LNCaP clone FGC (cell line): ENCODE results near the gene MFSD6.

Experiments used
- DNase-seq: peaks from one replicate; pipeline ENCODE4 v3.0.0-alpha.2; 2011; ENCODE audit warnings: low read depth
- H3K4me3 ChIP-seq: 2 replicates; pipeline ENCODE4 v1.5.1; 2011; ENCODE audit warnings: mild to moderate bottlenecking, low read depth, low read length, control low read depth
- TF ChIP-seq, protein P1 (sequence below): IDR thresholded peaks from 2 replicates; pipeline ENCODE4 v1.5.1; 2012; ENCODE audit warnings: mild to moderate bottlenecking; ENCODE audit not compliant: control insufficient read depth, insufficient read depth; ENCODE audit errors: extremely low read depth

MFSD6 gene

DNA sequence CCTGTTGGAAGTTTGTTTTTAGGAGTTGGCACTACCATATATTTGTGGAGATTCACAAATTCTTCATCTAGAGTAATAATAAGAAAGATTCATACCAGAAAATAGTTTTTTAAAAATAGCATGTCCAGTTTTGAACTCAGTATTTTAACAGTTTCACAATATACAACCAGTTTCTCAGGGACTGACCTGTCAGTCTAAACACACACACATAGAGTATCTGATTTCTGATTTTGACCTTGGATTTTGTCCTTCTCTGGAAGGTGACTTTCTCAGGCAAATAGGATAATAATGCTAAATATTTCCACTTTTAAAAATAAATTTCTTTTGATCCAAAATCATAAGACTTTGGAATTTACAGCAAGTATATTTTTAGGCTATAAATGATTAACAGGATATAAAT lies 32.0 kb downstream of the MFSD6 start:
- no peak overlapping the region for H3K4me3 ChIP-seq
- DNase-seq = no peak
- TF ChIP-seq, protein P1, sequence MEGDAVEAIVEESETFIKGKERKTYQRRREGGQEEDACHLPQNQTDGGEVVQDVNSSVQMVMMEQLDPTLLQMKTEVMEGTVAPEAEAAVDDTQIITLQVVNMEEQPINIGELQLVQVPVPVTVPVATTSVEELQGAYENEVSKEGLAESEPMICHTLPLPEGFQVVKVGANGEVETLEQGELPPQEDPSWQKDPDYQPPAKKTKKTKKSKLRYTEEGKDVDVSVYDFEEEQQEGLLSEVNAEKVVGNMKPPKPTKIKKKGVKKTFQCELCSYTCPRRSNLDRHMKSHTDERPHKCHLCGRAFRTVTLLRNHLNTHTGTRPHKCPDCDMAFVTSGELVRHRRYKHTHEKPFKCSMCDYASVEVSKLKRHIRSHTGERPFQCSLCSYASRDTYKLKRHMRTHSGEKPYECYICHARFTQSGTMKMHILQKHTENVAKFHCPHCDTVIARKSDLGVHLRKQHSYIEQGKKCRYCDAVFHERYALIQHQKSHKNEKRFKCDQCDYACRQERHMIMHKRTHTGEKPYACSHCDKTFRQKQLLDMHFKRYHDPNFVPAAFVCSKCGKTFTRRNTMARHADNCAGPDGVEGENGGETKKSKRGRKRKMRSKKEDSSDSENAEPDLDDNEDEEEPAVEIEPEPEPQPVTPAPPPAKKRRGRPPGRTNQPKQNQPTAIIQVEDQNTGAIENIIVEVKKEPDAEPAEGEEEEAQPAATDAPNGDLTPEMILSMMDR = no peak

DNA sequence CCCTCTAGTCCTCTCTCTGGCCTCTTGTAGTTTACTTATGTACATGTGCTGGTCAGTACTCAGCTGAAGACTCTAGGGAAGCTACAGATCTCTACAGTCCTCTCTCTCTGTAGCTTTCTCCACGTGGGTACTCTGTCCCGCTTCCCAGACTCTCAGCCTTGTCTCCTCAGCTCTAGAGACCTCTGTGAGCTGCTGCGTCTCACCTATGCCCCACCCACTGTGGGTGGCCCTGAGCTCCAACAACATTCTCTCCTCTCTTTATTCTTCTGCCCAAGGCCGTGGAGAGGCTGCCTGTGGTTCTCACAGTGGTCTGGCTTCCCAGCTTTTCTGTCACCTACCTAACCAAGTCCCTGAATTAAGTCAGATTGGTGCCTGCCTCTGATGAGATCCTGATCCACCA lies 33.4 kb downstream of the MFSD6 start:
- no peak for DNase-seq
- TF ChIP-seq, protein P1 = no peak
- H3K4me3 ChIP-seq = no peak overlapping the region

DNA sequence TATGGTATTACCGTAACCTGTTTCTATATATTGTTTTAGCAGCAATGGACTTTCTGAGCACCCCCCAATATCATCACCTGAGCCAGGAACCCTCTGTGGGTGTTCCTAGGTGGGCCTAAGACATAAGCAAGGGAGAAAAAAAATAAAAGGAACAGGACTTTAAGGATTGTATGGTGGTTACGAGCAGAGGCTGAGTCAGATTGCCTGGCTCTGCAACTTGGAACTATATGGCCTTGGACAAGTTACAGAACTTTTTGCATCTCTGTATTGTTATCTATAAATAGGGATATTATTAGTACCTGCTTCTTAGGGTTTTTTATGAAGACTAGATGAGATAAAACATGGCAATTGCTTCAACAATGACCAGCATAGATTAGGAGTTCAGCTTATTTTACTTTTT lies 34.9 kb downstream of the MFSD6 start:
- no peak overlapping the region for H3K4me3 ChIP-seq
- TF ChIP-seq, protein P1 = no peak
- no peak for DNase-seq

DNA sequence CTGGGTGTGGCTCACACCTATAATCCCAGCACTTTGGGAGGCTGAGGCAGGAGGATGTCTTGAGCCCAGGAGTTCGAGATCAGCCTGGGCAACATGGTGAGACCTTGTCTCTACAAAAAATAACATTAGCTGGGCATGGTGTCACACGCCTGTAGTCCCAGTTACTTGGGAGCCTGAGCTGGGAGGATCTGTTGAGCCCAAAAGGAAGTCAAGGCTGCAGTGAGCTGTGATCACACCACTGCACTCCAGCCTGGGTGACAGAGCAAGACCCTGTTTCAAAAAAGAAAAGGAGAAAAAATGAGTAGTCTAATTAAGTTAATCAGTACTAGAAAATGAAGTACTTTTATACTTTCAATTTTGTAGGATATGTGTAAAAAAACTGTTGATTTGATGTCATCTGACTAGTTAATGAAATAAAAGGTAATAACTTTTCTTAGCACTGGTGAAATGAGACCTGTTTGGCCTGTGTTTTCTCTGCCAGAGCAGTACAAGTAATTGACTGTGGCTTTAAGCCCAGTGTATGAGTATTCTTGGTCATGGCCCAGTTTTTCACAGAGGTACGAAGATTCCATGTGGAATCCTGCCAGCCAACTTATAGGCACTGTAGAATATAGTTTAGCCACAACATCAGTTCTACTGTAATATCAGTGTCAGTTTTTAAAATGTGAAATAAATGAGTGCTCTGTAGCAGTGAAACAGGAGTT lies 35.8 kb downstream of the MFSD6 start:
- TF ChIP-seq, protein P1 = no peak
- H3K4me3 ChIP-seq = no peak overlapping the region
- DNase-seq = peak; percentile 73

DNA sequence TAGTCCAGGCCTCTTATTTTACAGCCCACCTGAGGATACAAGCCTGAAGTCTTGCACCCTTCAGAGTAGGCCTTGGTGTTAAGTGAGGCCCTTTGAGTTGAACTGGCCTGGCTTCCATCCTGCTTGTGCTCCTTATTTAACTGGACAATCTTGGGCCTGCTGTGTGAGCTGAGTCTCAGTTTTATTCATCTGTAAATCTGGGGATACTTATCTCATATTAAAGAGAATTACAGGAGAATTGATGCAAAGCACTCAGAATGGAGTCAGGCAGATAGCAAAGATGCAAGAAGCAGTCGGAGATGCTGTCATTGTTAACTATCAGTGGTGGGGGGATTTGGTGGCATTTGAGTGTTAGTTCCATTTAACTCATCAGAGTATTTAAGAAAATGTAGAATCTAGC lies 36.8 kb downstream of the MFSD6 start:
- no peak overlapping the region for H3K4me3 ChIP-seq
- TF ChIP-seq, protein P1 = no peak
- no peak for DNase-seq

DNA sequence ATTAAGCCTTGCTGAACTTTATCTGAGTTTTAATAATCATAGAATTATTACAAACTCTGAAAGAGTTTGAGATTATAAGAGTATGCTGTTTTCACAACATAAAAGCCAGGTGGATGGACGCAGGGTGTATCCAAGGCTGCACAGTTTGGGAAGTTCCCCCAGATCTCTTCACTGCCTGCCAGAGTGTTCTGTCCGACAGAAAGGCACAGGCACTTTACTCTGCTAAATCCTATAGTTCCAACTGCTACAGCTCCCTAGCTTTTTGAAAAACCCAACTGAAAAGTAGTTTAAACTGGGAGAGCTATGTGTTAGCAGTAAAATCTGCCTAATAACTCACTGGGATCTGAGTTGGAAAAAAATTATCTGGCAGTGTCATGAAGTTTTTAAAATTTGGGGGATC lies 38.0 kb downstream of the MFSD6 start:
- TF ChIP-seq, protein P1 = no peak
- no peak overlapping the region for H3K4me3 ChIP-seq
- no peak for DNase-seq

DNA sequence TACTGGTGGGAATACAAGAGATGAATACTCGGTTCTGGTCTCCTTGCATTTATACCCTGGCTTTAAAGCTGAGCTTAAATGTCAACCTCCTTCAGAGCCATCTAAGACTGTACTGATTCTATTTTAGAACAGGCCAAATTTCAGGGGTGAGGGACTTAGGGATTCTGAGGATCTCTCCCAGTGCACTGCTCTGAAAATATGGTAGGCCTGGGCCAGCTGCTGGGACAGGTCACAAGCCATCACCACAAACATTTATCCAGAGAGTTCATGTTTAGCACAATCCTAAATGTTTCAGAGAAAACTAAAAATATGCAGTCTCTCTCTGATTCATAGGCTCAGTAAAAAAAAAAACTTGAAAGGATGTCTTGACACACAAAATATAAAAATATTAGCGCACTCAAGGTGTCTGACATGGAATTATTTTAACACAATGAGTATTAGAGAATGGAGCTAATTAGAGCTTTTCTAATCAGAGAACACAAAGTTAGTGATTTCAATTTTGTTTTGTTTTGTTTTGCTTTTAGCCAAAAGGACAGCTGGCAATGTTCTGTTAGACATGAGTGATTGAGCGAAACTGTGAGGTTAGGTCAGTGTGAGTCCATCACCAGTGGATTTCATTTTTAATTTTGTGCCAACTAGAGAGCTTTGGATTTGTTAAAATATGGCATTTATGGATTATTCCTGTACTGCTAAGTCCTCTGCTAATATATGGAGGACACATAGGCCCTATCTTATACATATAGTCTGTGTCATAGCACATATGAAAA lies 38.8 kb downstream of the MFSD6 start:
- H3K4me3 ChIP-seq = no peak overlapping the region
- TF ChIP-seq, protein P1 = no peak
- DNase-seq = no peak
